ENCODE data around the gene CYP27B1. TPM values are rescaled to one million over a fixed set of nuclear protein-coding genes. Genes with fewer than 3 reads are reported as not detected.

CYP27B1 gene
- total and polyA plus RNA-seq, 2 experiments from 2014 or later: 0.33 to 1.3 TPM

- Histone ChIP-seq H3K4me1 (ENCODE audit: low read depth) (peaks cover 4% of the 10 kb centered on the region), H3K27me3 (peaks cover 21% of the 10 kb centered on the region), H3K4me3 (no peak overlapping the region), H3K9me3 (ENCODE audit: low read depth) (no peaks in the 10 kb centered on the region), H3K27ac (no peak overlapping the region), H3K36me3 (no peaks in the 10 kb centered on the region)
- no peak for TF ChIP-seq CTCF (IDR thresholded peaks at IDR 0.05; ENCODE audit: low read depth, low read length)
- DNase-seq (ENCODE audit: low read depth in 1 of 2, low spot score in 1 of 2): no peak
Measured at GRCh38 chr12:57770734-57771133, 3.9 kb upstream of the CYP27B1 start.

- Histone ChIP-seq H3K4me3 (no peak overlapping the region), H3K4me1 (ENCODE audit: low read depth) (peaks cover 4% of the 10 kb centered on the region), H3K27me3 (peaks cover 33% of the 10 kb centered on the region), H3K9me3 (ENCODE audit: low read depth) (no peaks in the 10 kb centered on the region), H3K27ac (no peak overlapping the region), H3K36me3 (no peaks in the 10 kb centered on the region)
- no peak for DNase-seq (ENCODE audit: low read depth in 1 of 2, low spot score in 1 of 2)
- no peak for TF ChIP-seq CTCF (IDR thresholded peaks at IDR 0.05; ENCODE audit: low read depth, low read length)
Measured at GRCh38 chr12:57769594-57769993, 2.7 kb upstream of the CYP27B1 start.

GRCh38 chr12:57767876-57768275, 998 bp upstream of the CYP27B1 start:
- no peak for TF ChIP-seq CTCF (IDR thresholded peaks at IDR 0.05; ENCODE audit: low read depth, low read length)
- no peak overlapping the region for H3K4me3 ChIP-seq
- peaks cover 50% of the 10 kb centered on the region for H3K27me3 ChIP-seq
- H3K27ac ChIP-seq: no peak overlapping the region
- peaks cover 4% of the 10 kb centered on the region for H3K4me1 ChIP-seq (ENCODE audit: low read depth)
- H3K36me3 ChIP-seq: no peaks in the 10 kb centered on the region
- no peaks in the 10 kb centered on the region for H3K9me3 ChIP-seq (ENCODE audit: low read depth)
- no peak for DNase-seq (ENCODE audit: low read depth in 1 of 2, low spot score in 1 of 2)

- Histone ChIP-seq H3K27me3 (peaks cover 56% of the 10 kb centered on the region), H3K4me3 (no peak overlapping the region)
Measured at GRCh38 chr12:57767305-57767698, 424 bp upstream of the CYP27B1 start.

GRCh38 chr12:57765698-57766463, 997 bp downstream of the CYP27B1 start:
- Histone ChIP-seq H3K27ac (no peak overlapping the region), H3K4me3 (peak overlapping the region; percentile 9), H3K27me3 (peaks cover 67% of the 10 kb centered on the region), H3K9me3 (ENCODE audit: low read depth) (no peaks in the 10 kb centered on the region), H3K36me3 (no peaks in the 10 kb centered on the region), H3K4me1 (ENCODE audit: low read depth) (no peaks in the 10 kb centered on the region)
- TF ChIP-seq CTCF (IDR thresholded peaks at IDR 0.05; ENCODE audit: low read depth, low read length): no peak
- no peak for DNase-seq (ENCODE audit: low read depth in 1 of 2, low spot score in 1 of 2)

More at GRCh38 chr12:57767305-57767698, 424 bp upstream of the CYP27B1 start:
- no peaks in the 10 kb centered on the region for H3K36me3 ChIP-seq
- DNase-seq (ENCODE audit: low read depth in 1 of 2, low spot score in 1 of 2): no peak
- peaks cover 4% of the 10 kb centered on the region for H3K4me1 ChIP-seq (ENCODE audit: low read depth)
- no peaks in the 10 kb centered on the region for H3K9me3 ChIP-seq (ENCODE audit: low read depth)
- TF ChIP-seq CTCF (IDR thresholded peaks at IDR 0.05; ENCODE audit: low read depth, low read length): no peak
- no peak overlapping the region for H3K27ac ChIP-seq
